Mucosa of descending colon (tissue), 3 donors: ENCODE data around the gene LMTK2. TPM values are rescaled to one million over a fixed set of nuclear protein-coding genes. Genes with fewer than 3 reads are reported as not detected.

Experiments used
- ATAC-seq: fragments of 200-7000 bp; cut with Tn5 transposase; one replicate; pipeline ENCODE4 v1.9.1; 2020; ENCODE audit warnings: mild to moderate bottlenecking, moderate library complexity
- DNase-seq, 3 donors: peaks; one replicate each; pipeline ENCODE4 v3.0.0-alpha.2; 2020
- H3K36me3 ChIP-seq: fragments of 200-600 bp; one replicate; pipeline ENCODE4 v1.8.0; 2021; ENCODE audit warnings: low read depth, mild to moderate bottlenecking
- H3K4me1 ChIP-seq: fragments of 200-600 bp; one replicate; pipeline ENCODE4 v1.8.0; 2021; ENCODE audit warnings: low read depth, mild to moderate bottlenecking
- H3K4me3 ChIP-seq: fragments of 200-600 bp; one replicate; pipeline ENCODE4 v1.8.0; 2021; ENCODE audit warnings: mild to moderate bottlenecking
- H3K9me3 ChIP-seq: fragments of 200-600 bp; one replicate; pipeline ENCODE4 v1.8.0; 2021; ENCODE audit warnings: mild to moderate bottlenecking
- intact Hi-C, 2 donors: fragments of 100-400 bp; cut with DNase I in 1 of 2; cut with micrococcal nuclease in 1 of 2; formaldehyde crosslinking; loops; one replicate each; pipeline versions ENCODE4 v1.11.0 to v1.11.1; 2022; cut with DNase I, micrococcal nuclease
- total RNA-seq, 3 donors: library from RNA; stranded (reverse); fragmentation: NEBNext Ultra II Directional in 2 of 3; extraction: Animal tissue kit (Norgen Biotek cat#: 25700) in 2 of 3; gene quantifications; one replicate each; pipeline versions ENCODE4 v1.2.1 to v1.2.4, GENCODE V29; 2021 to 2023
- TF ChIP-seq, protein P1 (sequence below): fragments of 200-600 bp; IDR thresholded peaks from one replicate; pipeline ENCODE4 v1.8.0; 2022; ENCODE audit warnings: antibody characterized with exemption, mild to moderate bottlenecking
- donor health status: DM: no; HTN: no; CAD: no; lungs with moderate emphysema.
- donor health status: DM: no; HTN: no; CAD: no.
- donor health status: DM: no; HTN: yes; CAD: no.

The LMTK2 gene
- total RNA-seq, 3 donors from 2014 or later, result 48.6 to 70.2 (median 52.9) TPM

GRCh38 chr7:98209166-98209920 is 102.7 kb downstream of the LMTK2 start:
- TF ChIP-seq, protein P1, sequence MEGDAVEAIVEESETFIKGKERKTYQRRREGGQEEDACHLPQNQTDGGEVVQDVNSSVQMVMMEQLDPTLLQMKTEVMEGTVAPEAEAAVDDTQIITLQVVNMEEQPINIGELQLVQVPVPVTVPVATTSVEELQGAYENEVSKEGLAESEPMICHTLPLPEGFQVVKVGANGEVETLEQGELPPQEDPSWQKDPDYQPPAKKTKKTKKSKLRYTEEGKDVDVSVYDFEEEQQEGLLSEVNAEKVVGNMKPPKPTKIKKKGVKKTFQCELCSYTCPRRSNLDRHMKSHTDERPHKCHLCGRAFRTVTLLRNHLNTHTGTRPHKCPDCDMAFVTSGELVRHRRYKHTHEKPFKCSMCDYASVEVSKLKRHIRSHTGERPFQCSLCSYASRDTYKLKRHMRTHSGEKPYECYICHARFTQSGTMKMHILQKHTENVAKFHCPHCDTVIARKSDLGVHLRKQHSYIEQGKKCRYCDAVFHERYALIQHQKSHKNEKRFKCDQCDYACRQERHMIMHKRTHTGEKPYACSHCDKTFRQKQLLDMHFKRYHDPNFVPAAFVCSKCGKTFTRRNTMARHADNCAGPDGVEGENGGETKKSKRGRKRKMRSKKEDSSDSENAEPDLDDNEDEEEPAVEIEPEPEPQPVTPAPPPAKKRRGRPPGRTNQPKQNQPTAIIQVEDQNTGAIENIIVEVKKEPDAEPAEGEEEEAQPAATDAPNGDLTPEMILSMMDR, result no peak
- Histone ChIP-seq H3K9me3 (no peaks in the 10 kb centered on the region), H3K4me3 (no peak overlapping the region), H3K36me3 (peaks cover 3% of the 10 kb centered on the region), H3K4me1 (peaks cover 3% of the 10 kb centered on the region)
- intact Hi-C loops, result no loop called here
- ATAC-seq (no peak), DNase-seq (peak in 1 of 3 donors; percentile 38)

DNA sequence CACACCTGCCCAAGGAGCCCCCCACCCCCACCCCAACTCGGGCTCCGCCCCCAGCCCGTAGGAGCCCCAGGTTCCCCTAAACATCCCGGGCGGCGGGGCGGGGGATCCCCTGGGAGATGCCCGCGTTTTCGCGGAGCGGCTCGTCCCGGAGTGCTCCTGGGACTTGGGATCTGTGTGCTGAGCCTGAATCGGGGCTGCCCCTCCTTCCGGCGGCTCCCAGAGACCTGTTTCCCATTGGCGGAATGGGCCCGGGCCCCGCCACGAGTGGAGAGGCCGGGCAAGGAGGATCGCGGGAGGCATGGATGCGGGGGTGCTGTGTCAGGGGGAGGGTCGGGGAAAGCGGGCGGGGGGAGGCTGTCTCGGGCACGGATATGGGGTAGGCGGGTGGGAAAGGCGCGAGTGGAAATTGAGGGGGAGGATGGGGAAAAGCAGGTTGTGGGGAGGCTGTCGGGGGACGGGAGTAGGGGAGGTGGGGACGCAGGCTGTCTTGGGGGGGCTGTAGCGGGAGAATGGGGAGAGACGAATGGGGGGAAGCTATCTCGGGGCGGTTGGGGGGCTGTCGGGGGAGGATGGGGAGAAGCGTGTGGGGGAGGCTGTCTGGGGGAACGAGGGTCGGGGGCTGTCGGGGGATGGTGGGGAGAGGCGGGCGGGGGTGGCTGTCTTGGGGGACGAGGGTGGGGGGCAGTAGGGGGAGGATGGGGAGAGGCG is 104.0 kb downstream of the LMTK2 start:
- ATAC-seq, result peak; percentile 31
- intact Hi-C loops, result no loop called here

GRCh38 chr7:98211221-98211675 is 104.6 kb downstream of the LMTK2 start, which contains the start of gene BHLHA15:
TSS of gene BHLHA15 (plus strand) at chr7:98211439. CDS start at chr7:98212310, 871 bp downstream.
- DNase-seq (peak; percentile 74 to 82 (median 80)), ATAC-seq (peak; percentile 76)
- intact Hi-C loops, result no loop called here
- H3K4me1 ChIP-seq, result peaks cover 3% of the 10 kb centered on the region
- no peak within 1 kb of the TSS for H3K4me3 ChIP-seq
- TF ChIP-seq, protein P1, result no peak
- no peaks in the 10 kb centered on the region for H3K36me3 ChIP-seq
- no peaks in the 10 kb centered on the region for H3K9me3 ChIP-seq

More for the DNA sequence above, 104.0 kb downstream of the LMTK2 start:
- no peak overlapping the region for H3K4me3 ChIP-seq
- peak in 2 of 3 donors; percentile 50 to 52 for DNase-seq
- peaks cover 1% of the 10 kb centered on the region for H3K36me3 ChIP-seq
- TF ChIP-seq, protein P1, result no peak
- H3K9me3 ChIP-seq, result no peaks in the 10 kb centered on the region
- H3K4me1 ChIP-seq, result peaks cover 3% of the 10 kb centered on the region

DNA sequence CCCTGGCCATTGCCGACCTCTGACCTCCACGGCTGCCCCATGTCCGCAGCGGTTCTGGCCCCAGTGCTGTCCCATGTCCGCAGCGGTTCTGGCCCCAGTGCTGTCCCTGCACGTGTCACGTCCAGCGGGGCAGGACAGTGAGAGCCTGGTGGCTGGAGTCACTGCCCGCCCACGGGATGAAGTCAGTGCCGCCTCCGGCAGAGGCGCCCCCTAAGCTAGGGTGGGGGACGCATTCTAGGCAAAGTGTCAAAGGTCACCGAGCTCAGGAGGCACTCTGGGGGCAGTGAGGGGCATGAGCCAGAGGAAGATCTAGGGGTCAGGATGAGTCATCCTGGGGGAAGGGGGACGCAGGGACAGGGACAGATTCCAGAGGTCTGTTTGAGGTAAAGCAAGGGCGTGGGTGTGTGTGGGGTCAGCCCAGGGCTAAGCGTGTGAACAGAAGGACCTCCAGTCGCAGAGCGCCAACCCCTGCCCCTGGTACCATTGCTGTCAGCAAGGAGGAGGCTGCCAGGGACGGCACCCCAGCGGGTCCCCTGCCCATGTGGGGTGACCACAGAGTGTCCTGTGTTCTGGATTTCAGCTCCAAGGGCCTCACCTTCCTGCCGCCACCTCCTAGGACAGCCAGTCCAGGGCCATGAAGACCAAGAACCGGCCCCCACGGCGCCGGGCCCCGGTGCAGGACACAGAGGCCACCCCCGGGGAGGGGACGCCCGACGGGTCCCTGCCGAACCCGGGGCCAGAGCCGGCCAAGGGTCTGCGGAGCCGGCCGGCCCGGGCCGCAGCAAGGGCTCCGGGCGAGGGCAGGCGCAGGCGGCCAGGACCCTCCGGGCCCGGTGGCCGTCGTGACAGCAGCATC is 105.2 kb downstream of the LMTK2 start:
- intact Hi-C loops, result no loop called here
- TF ChIP-seq, protein P1, result no peak
- no peaks in the 10 kb centered on the region for H3K36me3 ChIP-seq
- no peaks in the 10 kb centered on the region for H3K9me3 ChIP-seq
- ATAC-seq (peak; percentile 22), DNase-seq (peak in 2 of 3 donors; percentile 52 to 54)
- H3K4me1 ChIP-seq, result peaks cover 3% of the 10 kb centered on the region
- no peak overlapping the region for H3K4me3 ChIP-seq

GRCh38 chr7:98212532-98213041 is 105.9 kb downstream of the LMTK2 start:
- intact Hi-C loops, result no loop called here
- TF ChIP-seq, protein P1, result no peak
- Histone ChIP-seq H3K4me3 (no peak overlapping the region), H3K36me3 (no peaks in the 10 kb centered on the region), H3K4me1 (peaks cover 3% of the 10 kb centered on the region), H3K9me3 (no peaks in the 10 kb centered on the region)
- ATAC-seq (no peak), DNase-seq (peak in 2 of 3 donors; percentile 21 to 40)
